Hepatocyte (in vitro differentiated cells): ENCODE measurements around the gene TAF9B. TPM values are rescaled to one million over a fixed set of nuclear protein-coding genes. Genes with fewer than 3 reads are reported as not detected.

Experiments
- DNase-seq: peaks from one replicate; pipeline ENCODE4 v3.0.0-alpha.2; 2016; ENCODE audit warnings: low spot score
- H2AFZ ChIP-seq: fragments of 200-600 bp; sonication (generic); 2 replicates; pipeline ENCODE4 v1.6.0; 2016; ENCODE audit warnings: antibody characterized with exemption, mild to moderate bottlenecking
- H3K27ac ChIP-seq: fragments of 200-600 bp; sonication (generic); 2 replicates; pipeline ENCODE4 v1.5.1; 2016; ENCODE audit warnings: mild to moderate bottlenecking
- H3K27me3 ChIP-seq: fragments of 200-600 bp; sonication (generic); 2 replicates; pipeline ENCODE4 v1.6.1; 2016
- H3K36me3 ChIP-seq: fragments of 200-600 bp; sonication (generic); replicated peaks from 2 replicates; pipeline ENCODE4 v1.5.1; 2016; ENCODE audit warnings: low read depth; ENCODE audit not compliant: insufficient read depth
- H3K4me1 ChIP-seq: fragments of 200-600 bp; sonication (generic); 2 replicates; pipeline ENCODE4 v1.5.1; 2016; ENCODE audit warnings: mild to moderate bottlenecking, moderate library complexity; ENCODE audit not compliant: insufficient read depth
- H3K4me2 ChIP-seq: fragments of 200-600 bp; sonication (generic); 2 replicates; pipeline ENCODE4 v1.6.0; 2016
- H3K4me3 ChIP-seq: fragments of 200-600 bp; sonication (generic); 2 replicates; pipeline ENCODE4 v1.5.1; 2016; ENCODE audit warnings: mild to moderate bottlenecking
- H3K79me2 ChIP-seq: fragments of 200-600 bp; sonication (generic); 2 replicates; pipeline ENCODE4 v1.6.0; 2017; ENCODE audit warnings: mild to moderate bottlenecking
- H3K9me2 ChIP-seq: fragments of 200-600 bp; sonication (generic); replicated peaks from 2 replicates; pipeline ENCODE4 v1.6.0; 2017; ENCODE audit warnings: mild to moderate bottlenecking; ENCODE audit not compliant: insufficient read depth
- H3K9me3 ChIP-seq: fragments of 200-600 bp; sonication (generic); 2 replicates; pipeline ENCODE4 v1.5.1; 2016; ENCODE audit warnings: low read depth, mild to moderate bottlenecking
- H4K20me1 ChIP-seq: fragments of 200-600 bp; sonication (generic); 2 replicates; pipeline ENCODE4 v1.6.0; 2016; ENCODE audit warnings: mild to moderate bottlenecking; ENCODE audit not compliant: insufficient read depth, poor library complexity, severe bottlenecking
- CTCF ChIP-seq: fragments of 200-600 bp; sonication (generic); IDR thresholded peaks from 2 replicates; pipeline ENCODE4 v1.5.1; 2016; ENCODE audit warnings: antibody characterized with exemption, mild to moderate bottlenecking; ENCODE audit not compliant: poor library complexity
- EZH2 ChIP-seq: fragments of 200-600 bp; sonication (generic); IDR thresholded peaks from 2 replicates; pipeline ENCODE4 v1.6.1; 2016; ENCODE audit warnings: antibody characterized with exemption, mild to moderate bottlenecking, borderline replicate concordance
- EZH2phosphoT487 ChIP-seq: fragments of 200-600 bp; sonication (generic); IDR thresholded peaks from one replicate; pipeline ENCODE4 v1.6.1; 2018; ENCODE audit warnings: antibody characterized with exemption, mild to moderate bottlenecking, low read depth, moderate library complexity; ENCODE audit not compliant: unreplicated experiment, severe bottlenecking
- WGBS: methylation state at CpG from one replicate; pipeline ENCODE4 v1.1.6; 2016; ENCODE audit warnings: low lambda C conversion rate; ENCODE audit errors: missing lambda C conversion rate; 5-methylcytosine and 5-hydroxymethylcytosine counted together
- polyA plus RNA-seq: library from polyadenylated mRNA; unstranded; fragments of >200 nt; fragmentation: Nextera tagmentation; extraction: Ambion mirVana; gene quantifications from 2 replicates; pipeline ENCODE4 v1.2.1, GENCODE V29; 2016
- total RNA-seq: library from RNA; depleted of rRNA; stranded (reverse); fragments of >200 nt; gene quantifications from 2 replicates; pipeline ENCODE4 v1.2.3, GENCODE V29; 2014

The TAF9B gene
- total and polyA plus RNA-seq, 2 experiments from 2014 or later, result 13.5 to 23.0 TPM

- Histone ChIP-seq H3K9me2 (no peaks in the 10 kb centered on the region), H3K36me3 (no peaks in the 10 kb centered on the region), H3K27me3 (no peaks in the 10 kb centered on the region), H3K27ac (no peak overlapping the region), H3K79me2 (peaks cover 75% of the 10 kb centered on the region), H3K4me2 (no peak overlapping the region), H3K4me3 (no peak overlapping the region), H2AFZ (no peak overlapping the region), H3K4me1 (no peaks in the 10 kb centered on the region), H4K20me1 (peaks cover 61% of the 10 kb centered on the region), H3K9me3 (no peaks in the 10 kb centered on the region)
- TF ChIP-seq EZH2, result no peak
- TF ChIP-seq EZH2phosphoT487, result no peak
- TF ChIP-seq CTCF, result no peak
- no peak for DNase-seq
- 74% methylated on average over 10 of the region's 10 CpGs for WGBS
Measured at GRCh38 chrX:78111140-78111931, 28.1 kb downstream of the TAF9B start.

- Histone ChIP-seq H3K4me3 (no peak overlapping the region), H3K4me1 (peaks cover 5% of the 10 kb centered on the region), H3K9me2 (no peaks in the 10 kb centered on the region), H3K79me2 (peaks cover 84% of the 10 kb centered on the region), H3K36me3 (no peaks in the 10 kb centered on the region), H2AFZ (no peak overlapping the region), H4K20me1 (peaks cover 71% of the 10 kb centered on the region), H3K27me3 (no peaks in the 10 kb centered on the region), H3K9me3 (no peaks in the 10 kb centered on the region), H3K4me2 (peak overlapping the region; percentile 78), H3K27ac (no peak overlapping the region)
- no peak for TF ChIP-seq EZH2
- DNase-seq, result no peak
- WGBS, result 94% methylated on average over 2 of the region's 2 CpGs
Measured at GRCh38 chrX:78109458-78109857, 30.0 kb downstream of the TAF9B start.

- DNase-seq, result no peak
- Histone ChIP-seq H3K9me2 (no peaks in the 10 kb centered on the region), H3K4me3 (no peak overlapping the region), H3K36me3 (no peaks in the 10 kb centered on the region), H2AFZ (no peak overlapping the region), H3K27me3 (no peaks in the 10 kb centered on the region), H3K27ac (no peak overlapping the region), H4K20me1 (peaks cover 50% of the 10 kb centered on the region), H3K9me3 (no peaks in the 10 kb centered on the region), H3K79me2 (peaks cover 67% of the 10 kb centered on the region), H3K4me2 (peak overlapping the region; percentile 78), H3K4me1 (peaks cover 5% of the 10 kb centered on the region)
- WGBS, result 89% methylated on average over 1 of the region's 1 CpG
- TF ChIP-seq CTCF (no peak), EZH2 (no peak), EZH2phosphoT487 (no peak)
Measured at GRCh38 chrX:78106651-78106986, 32.8 kb downstream of the TAF9B start.

- Histone ChIP-seq H3K9me3 (no peaks in the 10 kb centered on the region), H4K20me1 (peaks cover 49% of the 10 kb centered on the region), H3K4me1 (peaks cover 5% of the 10 kb centered on the region), H3K9me2 (no peaks in the 10 kb centered on the region), H3K36me3 (no peaks in the 10 kb centered on the region), H3K4me2 (peak overlapping the region; percentile 78), H3K27ac (peak overlapping the region; percentile 99), H3K27me3 (no peaks in the 10 kb centered on the region), H3K4me3 (peak overlapping the region; percentile 80), H2AFZ (no peak overlapping the region), H3K79me2 (peaks cover 63% of the 10 kb centered on the region)
- DNase-seq, result no peak
- TF ChIP-seq CTCF (no peak), EZH2 (no peak), EZH2phosphoT487 (no peak)
- 77% methylated on average over 11 of the region's 11 CpGs for WGBS
Measured at GRCh38 chrX:78105944-78106650, 33.4 kb downstream of the TAF9B start.
